Activated CD4-positive, alpha-beta T cell treated with anti-CD3 and anti-CD28 coated beads for 4 hours (primary cell): ENCODE results near the gene CRIP1.

Experiments used
- DNase-seq, 2 donors: peaks; one replicate each; pipeline ENCODE4 v3.0.0-alpha.2; 2020

The CRIP1 gene

GRCh38 chr14:105471297-105471821, 15.3 kb upstream of the CRIP1 start:
- no peak for DNase-seq

GRCh38 chr14:105471823-105472485, 14.7 kb upstream of the CRIP1 start:
- DNase-seq: no peak

GRCh38 chr14:105472486-105472991, 14.1 kb upstream of the CRIP1 start:
- no peak for DNase-seq

DNA sequence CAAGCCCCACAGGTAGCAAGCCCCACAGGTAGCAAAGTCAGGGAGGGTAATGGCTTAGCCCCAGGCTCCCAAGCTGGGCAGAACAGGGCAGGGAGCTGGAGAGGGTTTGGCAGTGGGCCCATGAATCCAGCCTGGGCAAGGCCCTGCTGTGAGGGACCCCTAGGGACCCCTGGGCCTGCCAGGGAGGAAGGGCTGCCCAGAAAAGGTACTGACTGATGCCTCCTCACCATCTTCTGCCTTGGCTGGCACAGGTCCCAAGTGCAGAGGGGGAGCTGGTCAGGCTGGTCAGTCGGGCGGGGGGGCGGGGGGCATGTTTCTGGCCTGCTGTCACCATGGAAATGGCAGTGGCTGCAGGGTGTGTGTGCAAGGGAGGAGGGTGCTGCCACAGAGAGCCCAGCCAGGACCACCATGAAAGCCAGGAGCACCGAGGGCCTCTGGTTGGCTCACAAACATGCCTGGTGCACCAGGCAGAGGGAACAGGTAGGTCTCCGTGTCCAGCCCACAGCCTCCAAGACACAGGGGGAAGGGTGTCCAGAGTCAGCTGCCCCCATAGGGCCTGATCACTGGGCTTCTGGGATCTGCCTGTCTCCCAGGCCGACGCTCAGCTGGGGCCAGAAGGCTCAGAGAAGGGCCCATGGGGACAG, 13.5 kb upstream of the CRIP1 start:
- DNase-seq: no peak

DNA sequence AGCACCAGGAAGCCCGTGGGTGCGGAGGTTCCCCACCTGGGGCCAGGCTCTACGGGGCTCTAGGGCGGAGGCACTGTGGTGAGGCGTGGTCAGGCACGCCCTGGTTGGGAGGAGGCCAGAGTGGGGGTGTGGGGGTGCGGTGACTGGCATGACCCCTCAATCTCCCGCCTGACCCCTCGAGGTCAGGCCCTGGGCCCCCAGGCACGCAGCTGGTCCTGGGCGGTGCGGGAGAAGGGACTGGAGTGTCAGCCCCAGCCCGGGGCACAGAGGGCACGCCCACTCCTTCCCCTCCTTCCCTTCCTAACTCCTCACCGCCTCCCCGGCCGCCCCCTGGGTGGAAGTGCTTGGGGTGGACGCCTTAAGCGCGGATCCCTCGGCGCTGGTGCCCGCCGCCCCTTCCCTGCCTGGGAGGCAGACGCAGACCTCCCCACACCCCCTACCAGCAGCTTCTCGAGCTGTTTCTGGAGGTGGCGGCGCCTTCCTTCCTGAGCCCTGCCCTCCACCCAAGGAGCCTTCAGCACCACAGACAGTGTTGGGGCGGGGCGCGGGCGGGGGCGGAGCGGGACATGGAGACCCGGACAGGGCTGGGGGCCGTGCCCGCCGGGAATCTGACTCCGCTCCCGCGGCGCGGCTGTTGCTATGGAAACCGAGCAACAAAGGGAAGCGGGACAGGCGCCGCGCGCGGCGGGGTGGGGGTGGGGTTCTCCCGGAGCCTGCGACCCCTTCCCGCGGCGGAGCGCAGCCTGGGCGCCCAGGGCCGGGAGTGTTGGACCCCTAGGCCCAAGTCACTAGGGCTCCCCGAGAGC, 12.8 kb upstream of the CRIP1 start:
- peak; percentile 66 to 68 for DNase-seq

GRCh38 chr14:105474483-105475268, 12.0 kb upstream of the CRIP1 start, which contains the start of gene CRIP2:
Gene CRIP2 (plus strand): TSS chr14:105474821. CDS start chr14:105474863, 42 bp downstream.
- DNase-seq: no peak

GRCh38 chr14:105475269-105476096, 11.2 kb upstream of the CRIP1 start:
- no peak for DNase-seq

DNA sequence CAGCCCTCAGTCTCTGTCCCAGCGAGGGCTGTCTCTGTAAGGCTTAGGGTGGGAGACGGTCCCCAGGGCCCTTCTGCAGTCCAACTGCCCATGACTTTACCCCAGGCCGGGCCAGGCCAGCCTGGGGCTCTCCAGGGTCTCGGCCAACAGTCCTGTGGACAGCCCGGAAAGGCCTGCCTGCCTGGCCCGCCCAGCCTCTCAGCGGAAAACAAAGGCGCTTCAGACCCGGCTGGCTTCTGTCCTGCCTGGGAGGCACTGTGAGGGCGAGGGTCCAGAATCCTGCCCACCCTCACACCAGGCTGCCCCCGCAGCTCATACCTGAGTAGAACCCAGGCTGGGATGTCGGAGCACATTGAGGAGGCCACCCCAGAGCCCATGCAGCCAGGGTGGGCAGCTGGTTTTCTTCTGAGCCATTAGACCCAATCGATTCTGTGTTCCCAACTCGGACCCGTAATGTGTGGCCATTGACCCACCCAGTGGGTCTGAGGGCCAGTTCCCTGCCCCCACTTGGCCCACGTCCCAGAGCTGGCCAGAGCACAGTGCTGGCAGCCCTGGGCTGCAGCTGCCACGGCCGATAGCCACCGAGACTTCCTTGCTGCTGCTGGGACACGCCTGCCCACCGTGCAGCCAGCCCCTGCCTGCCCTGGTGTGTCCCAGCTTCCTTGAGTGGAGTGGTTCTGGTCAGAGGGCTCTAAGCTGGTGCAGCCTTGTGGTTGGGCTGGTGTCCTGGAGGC, 10.4 kb upstream of the CRIP1 start:
- DNase-seq: no peak

- no peak for DNase-seq
Observed at GRCh38 chr14:105476831-105477659, 9.6 kb upstream of the CRIP1 start.

GRCh38 chr14:105477660-105478397, 8.9 kb upstream of the CRIP1 start:
- DNase-seq: peak; percentile 46 to 73

- DNase-seq: no peak
Observed at GRCh38 chr14:105478398-105479251, 8.1 kb upstream of the CRIP1 start.

GRCh38 chr14:105479431-105480158, 7.1 kb upstream of the CRIP1 start:
- DNase-seq: no peak

DNA sequence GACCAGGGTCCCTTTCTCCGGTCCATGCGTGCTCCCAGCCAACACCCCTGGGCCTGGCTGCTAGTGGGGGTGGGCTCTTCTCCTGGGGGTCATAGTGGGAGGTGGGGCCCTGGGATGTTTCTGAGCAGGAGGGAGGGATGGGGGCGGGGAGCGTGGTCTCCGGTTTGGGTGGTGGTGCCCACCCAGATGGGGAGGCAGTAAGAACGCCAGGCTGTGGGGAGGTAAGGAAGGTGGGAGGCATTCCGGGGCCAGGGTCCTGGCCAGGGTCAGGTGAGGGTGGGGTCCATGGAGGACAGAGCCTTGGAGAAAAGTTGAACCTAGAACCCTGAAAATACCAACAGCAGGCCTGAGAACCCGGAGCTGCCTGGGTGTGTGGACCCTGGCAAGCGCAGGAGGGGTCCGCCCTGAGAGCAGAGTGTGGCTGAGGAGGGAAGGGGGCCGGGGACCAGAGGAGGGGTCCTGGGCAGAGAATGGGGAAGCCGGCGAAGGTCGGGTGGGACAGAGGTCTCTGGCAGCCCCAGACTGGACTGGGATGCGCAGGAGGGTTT, 6.4 kb upstream of the CRIP1 start:
- no peak for DNase-seq

DNA sequence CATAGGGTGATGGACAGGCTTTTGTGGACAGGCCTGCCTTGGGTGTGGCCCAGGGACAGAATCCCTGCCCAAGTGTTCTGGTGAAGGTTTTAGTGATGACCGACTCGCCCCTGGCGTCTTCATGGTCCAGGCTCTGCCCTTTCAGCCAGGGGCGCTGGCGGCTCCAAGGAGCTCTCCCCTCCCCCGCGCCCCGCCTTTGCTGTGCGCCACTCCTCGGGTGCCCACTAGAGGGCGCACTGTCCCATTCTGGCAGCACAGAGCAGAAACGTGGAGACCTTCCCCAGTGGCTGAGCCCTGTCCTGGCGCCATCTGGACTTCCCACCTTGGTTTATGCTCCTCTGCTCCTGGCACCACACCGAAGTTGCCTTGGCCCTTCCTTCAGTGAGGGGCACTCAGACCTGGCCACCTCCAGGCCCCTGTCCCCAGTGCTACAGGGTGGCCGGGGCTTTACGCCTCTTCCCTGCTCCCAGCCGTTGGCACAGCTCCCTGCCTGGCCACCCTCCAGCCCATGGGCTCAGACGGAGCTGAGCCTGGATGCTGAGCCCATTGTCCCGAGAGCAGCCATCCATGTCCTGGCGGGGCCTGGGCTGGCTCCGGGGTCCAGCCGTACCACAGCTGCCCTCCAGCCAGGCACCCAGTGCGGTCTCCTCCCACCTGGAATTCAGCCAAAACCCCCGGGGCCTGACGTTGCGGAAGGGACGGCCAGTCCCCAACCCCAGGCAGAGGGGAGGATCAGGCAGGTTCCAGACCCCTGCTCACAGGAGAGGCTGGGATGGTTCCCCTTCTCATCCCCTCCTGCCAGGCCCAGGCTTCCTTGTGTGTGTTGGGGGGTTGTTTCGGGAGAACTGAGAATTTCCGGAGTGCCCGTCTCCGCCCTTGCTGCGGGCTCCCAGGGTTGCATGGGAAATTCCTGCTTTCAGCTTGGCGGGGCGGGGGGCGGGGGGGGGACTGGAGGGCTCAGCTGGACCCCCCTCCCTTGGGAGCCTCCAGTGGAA, 5.6 kb upstream of the CRIP1 start:
- DNase-seq: peak; percentile 84 to 89

DNA sequence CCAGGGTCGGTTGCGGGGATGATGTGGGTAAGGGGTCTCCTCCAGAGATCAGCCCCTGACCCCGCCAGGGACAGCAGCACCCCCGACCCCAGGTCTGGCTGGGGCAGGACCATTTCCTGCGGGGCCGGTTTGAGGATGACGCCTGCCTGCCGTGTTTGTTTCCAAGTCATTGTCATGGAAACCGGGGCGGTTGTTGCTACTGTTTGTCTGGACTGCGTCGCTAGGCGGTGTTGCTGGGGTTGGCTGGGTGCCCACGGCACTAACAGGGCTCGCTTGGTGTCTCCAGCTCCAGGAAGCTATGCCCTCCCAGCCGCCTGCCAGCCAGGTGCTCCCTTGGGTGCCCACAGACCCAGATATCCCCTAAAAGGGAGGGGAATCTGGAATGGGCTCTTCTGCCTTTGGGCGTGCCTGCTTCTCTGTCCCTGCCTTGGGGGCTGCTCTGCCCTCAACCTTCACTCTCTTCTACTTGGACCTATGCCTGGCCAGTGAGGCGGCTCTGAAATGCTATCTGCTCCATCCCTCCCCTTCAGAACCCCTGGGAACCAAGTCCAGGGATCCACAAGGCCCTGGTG, 4.7 kb upstream of the CRIP1 start:
- peak; percentile 88 to 91 for DNase-seq
